Caco-2 (cell line): Measurements from ENCODE around the gene MBOAT1. TPM values are rescaled to one million over a fixed set of nuclear protein-coding genes. Genes with fewer than 3 reads are reported as not detected.

ENCODE experiments used
- BruUV-seq: library from RNA; stranded (reverse); fragments of 400-500 nt; replicated peaks from 2 replicates; lab custom pipeline; 2021; lab: Mats Ljungman, UMichigan
- CTCF ChIA-PET: fragments of 300-600 bp; sonication (Branson Sonifier 250); formaldehyde crosslinking; loops from one replicate; lab custom pipeline; 2022; ENCODE audit warnings: antibody characterized with exemption; lab: Charles Lee
- POLR2A ChIA-PET: fragments of 300-600 bp; sonication (Branson Sonifier 250); formaldehyde crosslinking; loops from one replicate; lab custom pipeline; 2022; ENCODE audit warnings: antibody characterized with exemption; lab: Charles Lee
- DNase-seq, 2 experiments: peaks; one replicate each; pipeline versions ENCODE4 v3.0.0 to v3.0.0-alpha.2; 2020 to 2022
- H3K27me3 ChIP-seq: replicated peaks from 2 replicates; pipeline ENCODE4 v1.6.0; 2011; ENCODE audit warnings: low read length; ENCODE audit not compliant: control insufficient read depth, insufficient read depth
- H3K36me3 ChIP-seq: 2 replicates; pipeline ENCODE4 v1.5.1; 2011; ENCODE audit warnings: low read length; ENCODE audit not compliant: control insufficient read depth, insufficient read depth
- H3K4me1 ChIP-seq: fragments of 250-450 bp; sonication (Bioruptor Pico); 2 replicates; pipeline ENCODE4 v1.5.1; 2020; ENCODE audit warnings: mild to moderate bottlenecking
- H3K4me3 ChIP-seq: 2 replicates; pipeline ENCODE4 v1.5.1; 2011; ENCODE audit warnings: low read depth, mild to moderate bottlenecking, control low read depth, low read length
- H3K9me3 ChIP-seq: fragments of 250-450 bp; sonication (Bioruptor Pico); 2 replicates; pipeline ENCODE4 v1.5.1; 2020; ENCODE audit warnings: mild to moderate bottlenecking, moderate library complexity
- H3K27ac Mint-ChIP-seq: one replicate; pipeline ENCODE4 v1.8.0; 2022; ENCODE audit warnings: mixed read lengths; ENCODE audit not compliant: unreplicated experiment
- H3K27me3 Mint-ChIP-seq: one replicate; pipeline ENCODE4 v1.8.0; 2022; ENCODE audit warnings: mixed read lengths; ENCODE audit not compliant: insufficient read depth, unreplicated experiment
- H3K36me3 Mint-ChIP-seq: one replicate; pipeline ENCODE4 v1.8.0; 2022; ENCODE audit warnings: mild to moderate bottlenecking, mixed read lengths; ENCODE audit not compliant: insufficient read depth, unreplicated experiment
- H3K4me1 Mint-ChIP-seq: one replicate; pipeline ENCODE4 v1.8.0; 2022; ENCODE audit warnings: low read depth, mixed read lengths; ENCODE audit not compliant: unreplicated experiment
- H3K4me3 Mint-ChIP-seq: one replicate; pipeline ENCODE4 v1.8.0; 2022; ENCODE audit warnings: mild to moderate bottlenecking, moderate library complexity, mixed read lengths; ENCODE audit not compliant: unreplicated experiment
- H3K9me3 Mint-ChIP-seq: one replicate; pipeline ENCODE4 v1.8.0; 2022; ENCODE audit warnings: mixed read lengths; ENCODE audit not compliant: unreplicated experiment
- CTCF ChIP-seq, 2 experiments: fragments of 200-600 bp in 1 of 2; IDR thresholded peaks; 1 replicate in 1 of 2; 2 replicates in 1 of 2; pipeline versions ENCODE4 v1.5.1 to v1.8.0; 2011 to 2022; ENCODE audit warnings: antibody characterized with exemption in 1 of 2, control low read depth in 1 of 2, inconsistent platforms in 1 of 2, low read depth in 1 of 2, low read length in 1 of 2, mild to moderate bottlenecking in 1 of 2, moderate library complexity in 1 of 2; ENCODE audit not compliant: insufficient read depth in 1 of 2, severe bottlenecking in 1 of 2, unreplicated experiment in 1 of 2
- intact Hi-C: fragments of 100-400 bp; cut with micrococcal nuclease; formaldehyde crosslinking; loops from one replicate; pipeline ENCODE4 v1.10.0; 2022; ENCODE audit not compliant: unreplicated experiment
- total RNA-seq: library from RNA; stranded (reverse); gene quantifications from 2 replicates; pipeline ENCODE4 v1.2.3, GENCODE V29; 2022

MBOAT1 gene
- total RNA-seq, 1 experiment from 2014 or later, result 7.3 TPM

DNA sequence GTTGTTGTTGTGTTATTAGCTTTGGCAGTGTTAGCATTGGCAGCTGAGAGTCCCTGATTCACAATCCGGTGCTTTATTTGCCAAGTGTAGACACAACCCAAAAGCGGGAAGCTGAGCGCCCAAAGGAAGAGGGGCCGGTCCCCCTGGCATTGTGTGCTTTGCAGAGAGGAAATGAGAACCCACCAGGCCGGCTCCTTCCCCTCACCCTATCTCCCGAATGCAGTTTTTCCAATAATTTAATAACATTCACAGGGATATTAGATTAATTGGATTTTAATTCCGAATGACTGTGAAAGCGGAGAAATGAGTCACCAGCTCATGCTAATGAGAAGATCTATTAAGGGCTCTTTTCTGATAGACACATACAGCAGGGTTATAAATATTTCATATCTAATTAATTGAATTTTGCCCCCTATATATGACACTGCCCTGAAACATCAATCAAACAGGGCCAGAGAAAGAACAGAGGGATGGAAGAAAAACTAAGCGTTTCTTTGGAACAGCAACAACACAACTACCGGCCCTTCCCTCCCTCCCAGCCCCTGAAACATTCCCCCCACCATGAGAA is 143.8 kb downstream of the MBOAT1 start:
- H3K4me1 ChIP-seq, result no peaks in the 10 kb centered on the region
- Mint-ChIP-seq H3K4me3 (no peak overlapping the region), H3K9me3 (no peaks in the 10 kb centered on the region), H3K36me3 (no peaks in the 10 kb centered on the region), H3K27ac (no peak overlapping the region), H3K4me1 (no peaks in the 10 kb centered on the region), H3K27me3 (peaks cover 13% of the 10 kb centered on the region)
- H3K4me3 ChIP-seq, result no peak overlapping the region
- intact Hi-C loops, result no loop called here
- H3K9me3 ChIP-seq, result no peaks in the 10 kb centered on the region
- CTCF ChIA-PET, result no interaction called here
- POLR2A ChIA-PET, result no interaction called here
- no peak for DNase-seq
- no TSS peak for BruUV-seq
- no peaks in the 10 kb centered on the region for H3K27me3 ChIP-seq
- no peaks in the 10 kb centered on the region for H3K36me3 ChIP-seq
- TF ChIP-seq CTCF (IDR thresholded peaks at IDR 0.05; ENCODE audit: insufficient read depth in 1 of 2, low read depth in 1 of 2, low read length in 1 of 2, severe bottlenecking in 1 of 2, unreplicated experiment in 1 of 2), result no peak

DNA sequence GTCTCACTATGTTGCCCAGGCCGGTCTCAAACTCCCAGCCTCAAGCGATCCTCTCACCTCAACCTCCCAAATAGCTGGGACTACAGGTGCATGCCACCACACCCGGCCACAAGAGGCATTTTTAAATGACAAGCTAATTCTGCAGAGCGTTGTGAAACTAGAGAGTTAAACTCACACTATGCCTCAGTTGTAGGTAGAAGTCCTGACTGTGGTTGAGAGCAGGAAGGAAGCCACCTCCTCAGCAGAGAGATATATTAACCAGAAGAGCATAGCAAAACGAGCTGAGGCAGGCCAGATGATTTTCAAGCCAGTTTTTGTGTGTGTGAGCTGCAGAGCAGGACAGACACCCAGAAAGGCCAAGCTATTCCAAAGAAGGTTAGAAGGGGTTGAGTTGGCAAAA is 150.3 kb downstream of the MBOAT1 start:
- intact Hi-C loops, result no loop called here
- Mint-ChIP-seq H3K4me3 (no peak overlapping the region), H3K9me3 (no peaks in the 10 kb centered on the region), H3K27me3 (peaks cover 15% of the 10 kb centered on the region), H3K36me3 (no peaks in the 10 kb centered on the region), H3K4me1 (no peaks in the 10 kb centered on the region), H3K27ac (no peak overlapping the region)
- no peaks in the 10 kb centered on the region for H3K36me3 ChIP-seq
- H3K27me3 ChIP-seq, result no peaks in the 10 kb centered on the region
- ChIA-PET CTCF (no interaction called here), POLR2A (no interaction called here)
- no peak for TF ChIP-seq CTCF (IDR thresholded peaks at IDR 0.05; ENCODE audit: insufficient read depth in 1 of 2, low read depth in 1 of 2, low read length in 1 of 2, severe bottlenecking in 1 of 2, unreplicated experiment in 1 of 2)
- no peak for DNase-seq
- H3K9me3 ChIP-seq, result no peaks in the 10 kb centered on the region
- H3K4me1 ChIP-seq, result no peaks in the 10 kb centered on the region
- no peak overlapping the region for H3K4me3 ChIP-seq
- BruUV-seq, result no TSS peak

GRCh38 chr6:20060252-20060651 is 152.0 kb downstream of the MBOAT1 start:
- Mint-ChIP-seq H3K27ac (no peak overlapping the region), H3K9me3 (no peaks in the 10 kb centered on the region), H3K4me1 (no peaks in the 10 kb centered on the region), H3K36me3 (no peaks in the 10 kb centered on the region), H3K27me3 (peaks cover 12% of the 10 kb centered on the region), H3K4me3 (no peak overlapping the region)
- TF ChIP-seq CTCF (IDR thresholded peaks at IDR 0.05; ENCODE audit: insufficient read depth in 1 of 2, low read depth in 1 of 2, low read length in 1 of 2, severe bottlenecking in 1 of 2, unreplicated experiment in 1 of 2), result no peak
- BruUV-seq, result no TSS peak
- H3K4me3 ChIP-seq, result no peak overlapping the region
- POLR2A ChIA-PET, result no interaction called here
- H3K36me3 ChIP-seq, result no peaks in the 10 kb centered on the region
- no peaks in the 10 kb centered on the region for H3K4me1 ChIP-seq
- H3K9me3 ChIP-seq, result no peaks in the 10 kb centered on the region
- CTCF ChIA-PET, result interaction anchor here (1.1 kb wide), 1 partner anchor 67 kb away, joined by 3 read pairs; no protein-coding TSS in a partner anchor
- no peaks in the 10 kb centered on the region for H3K27me3 ChIP-seq
- intact Hi-C loops, result no loop called here
- DNase-seq, result no peak
